HG03095 (cell line): ENCODE measurements around the gene NHEJ1.

Experiments used
- ATAC-seq: cut with Tn5 transposase; IDR thresholded peaks from one replicate; pipeline ENCODE4 v1.9.1; 2021; ENCODE audit warnings: moderate library complexity; ENCODE audit not compliant: unreplicated experiment

The NHEJ1 gene

GRCh38 chr2:219031005-219031738, 129.4 kb downstream of the NHEJ1 start:
- no peak for ATAC-seq

- no peak for ATAC-seq
Observed at GRCh38 chr2:219030177-219030940, 130.3 kb downstream of the NHEJ1 start.

GRCh38 chr2:219029829-219030165, 130.8 kb downstream of the NHEJ1 start:
- ATAC-seq = no peak

- no peak for ATAC-seq
Observed at GRCh38 chr2:219028996-219029828, 131.4 kb downstream of the NHEJ1 start.

- no peak for ATAC-seq
Observed at GRCh38 chr2:219028141-219028540, 132.5 kb downstream of the NHEJ1 start.

DNA sequence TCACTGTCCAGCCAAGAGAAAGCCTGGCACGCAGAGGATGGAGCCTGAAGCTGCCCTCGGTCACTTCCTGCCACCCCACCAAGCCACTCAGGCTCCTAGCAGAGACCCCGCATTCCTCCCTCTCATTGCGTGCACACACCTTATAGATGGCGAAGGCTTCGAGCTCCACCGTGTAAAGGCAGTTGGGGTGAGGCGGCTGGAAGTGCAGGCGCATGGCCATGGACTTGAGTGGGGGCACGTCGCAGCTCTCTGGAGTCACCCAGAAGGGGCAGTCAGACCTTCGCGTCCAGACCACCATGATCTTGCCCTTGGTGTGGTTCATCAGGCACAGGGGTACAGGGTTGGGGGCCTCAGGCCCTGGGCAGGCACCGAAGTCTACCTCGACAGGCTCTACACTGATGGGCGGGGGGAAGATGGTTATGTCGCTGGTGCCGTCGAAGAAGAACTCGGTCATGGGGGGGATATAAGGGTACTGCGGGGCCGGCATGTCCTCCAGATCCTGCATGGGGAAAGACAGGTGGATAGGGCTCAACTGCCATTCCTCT, 133.0 kb downstream of the NHEJ1 start:
- ATAC-seq = no peak

DNA sequence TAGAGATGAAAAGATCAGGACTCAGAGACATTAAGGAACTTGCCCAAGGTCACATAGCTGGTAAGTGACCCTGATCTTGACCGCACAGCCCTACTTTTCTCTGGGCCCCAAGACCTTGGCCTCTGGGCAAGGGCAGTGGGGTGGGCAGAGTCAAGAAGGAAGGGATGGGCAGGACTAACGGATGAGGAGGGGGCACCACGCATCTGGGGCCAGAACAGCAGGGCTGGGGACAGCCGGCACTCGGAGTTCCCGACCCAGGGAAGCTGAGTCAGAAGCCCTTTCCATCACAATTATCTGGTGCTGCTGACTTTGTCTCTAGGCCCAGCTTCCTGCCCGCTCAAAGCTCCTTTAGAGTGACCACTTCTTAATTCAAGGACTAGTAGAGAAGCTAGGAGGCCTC, 133.7 kb downstream of the NHEJ1 start:
- ATAC-seq = no peak

DNA sequence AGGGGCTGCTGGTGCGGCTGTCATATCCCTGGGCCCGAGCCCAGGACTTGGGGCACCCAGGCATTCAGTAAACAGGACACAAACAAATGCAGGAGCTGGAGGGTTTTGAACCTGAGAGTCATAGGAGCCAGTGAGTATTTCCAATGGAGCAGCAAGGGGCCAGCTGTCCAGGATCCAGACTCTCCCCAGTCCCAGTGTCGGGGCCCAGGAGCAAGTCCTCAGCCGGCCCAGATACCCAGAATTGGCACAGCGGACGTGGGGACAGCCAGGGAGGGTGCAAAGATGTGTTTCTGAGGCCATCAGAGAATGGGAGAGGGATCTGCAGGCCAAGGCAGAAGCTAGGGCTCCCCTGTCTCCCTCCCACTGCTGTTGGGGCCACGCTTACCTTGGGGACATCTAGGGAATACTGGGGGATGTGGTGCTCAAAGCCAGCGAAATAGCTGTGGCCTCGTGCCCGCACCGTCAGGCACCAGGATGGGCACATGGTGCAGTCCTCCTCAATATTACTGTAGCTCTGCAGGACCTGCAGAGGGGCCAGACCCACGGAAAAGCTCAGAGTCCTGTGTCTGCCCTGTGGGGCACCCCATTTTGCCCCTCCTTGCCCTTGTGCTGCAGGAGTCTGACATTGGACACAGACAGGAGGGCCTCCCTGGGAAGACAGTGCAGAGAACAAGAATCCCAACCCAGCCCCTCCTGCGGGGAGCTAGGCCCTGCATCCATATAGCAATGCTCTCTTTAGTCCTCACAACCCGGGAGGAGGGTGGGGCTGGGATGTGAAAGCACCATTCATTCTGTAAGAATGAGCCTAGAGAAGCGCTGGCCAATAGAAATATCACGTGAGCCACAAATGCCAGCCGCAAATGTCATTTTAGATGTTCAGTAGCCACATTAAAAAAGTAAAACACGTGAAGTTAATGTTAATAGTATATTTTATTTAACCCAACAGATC, 134.7 kb downstream of the NHEJ1 start:
- no peak for ATAC-seq
